Natural killer cell (primary cell): ENCODE results near the gene PHLPP1. TPM values are rescaled to one million over a fixed set of nuclear protein-coding genes. Genes with fewer than 3 reads are reported as not detected.

Experiments used
- ATAC-seq, 3 donors: fragments of 150-1000 bp in 2 of 3; fragments of 200-7000 bp in 1 of 3; cut with Tn5 transposase; 1 replicate in 1 of 3; 2 replicates in 2 of 3; pipeline ENCODE4 v1.10.0; 2021; ENCODE audit warnings: mild to moderate bottlenecking in 2 of 3, moderate library complexity in 2 of 3
- DNase-seq, 2 donors: peaks; one replicate each; pipeline versions ENCODE4 v3.0.0 to v3.0.0-alpha.2; 2013 to 2021; ENCODE audit warnings: mixed read lengths in 1 of 2
- H3K27ac ChIP-seq: one replicate; pipeline ENCODE4 v1.5.1; 2013; ENCODE audit warnings: mild to moderate bottlenecking, low read length
- H3K27me3 ChIP-seq: one replicate; pipeline ENCODE4 v1.6.1; 2013; ENCODE audit warnings: low read length; ENCODE audit not compliant: control insufficient read depth, insufficient read depth
- H3K36me3 ChIP-seq: one replicate; pipeline ENCODE4 v1.6.1; 2013; ENCODE audit warnings: low read length; ENCODE audit not compliant: control insufficient read depth, insufficient read depth
- H3K4me1 ChIP-seq: one replicate; pipeline ENCODE4 v1.6.1; 2013; ENCODE audit warnings: low read length; ENCODE audit not compliant: control insufficient read depth, insufficient read depth
- H3K4me3 ChIP-seq: one replicate; pipeline ENCODE4 v1.5.1; 2013; ENCODE audit warnings: low read length
- H3K9me3 ChIP-seq: one replicate; pipeline ENCODE4 v1.6.1; 2013; ENCODE audit warnings: low read length; ENCODE audit not compliant: control insufficient read depth, insufficient read depth
- H3K27ac Mint-ChIP-seq, 2 donors: one replicate each; pipeline ENCODE4 v1.8.0; 2022; ENCODE audit warnings: mild to moderate bottlenecking in 2 of 2, mixed read lengths in 2 of 2, moderate library complexity in 1 of 2
- H3K27me3 Mint-ChIP-seq, 2 donors: one replicate each; pipeline ENCODE4 v1.8.0; 2022; ENCODE audit warnings: low read depth in 2 of 2, mixed read lengths in 2 of 2
- H3K36me3 Mint-ChIP-seq: one replicate; pipeline ENCODE4 v1.8.0; 2022; ENCODE audit warnings: mixed read lengths
- H3K4me1 Mint-ChIP-seq, 2 donors: one replicate each; pipeline ENCODE4 v1.8.0; 2022; ENCODE audit warnings: mixed read lengths in 2 of 2
- H3K4me3 Mint-ChIP-seq: one replicate; pipeline ENCODE4 v1.8.0; 2022; ENCODE audit warnings: mild to moderate bottlenecking, moderate library complexity, mixed read lengths
- H3K9me3 Mint-ChIP-seq, 2 donors: one replicate each; pipeline ENCODE4 v1.8.0; 2022; ENCODE audit warnings: mixed read lengths in 2 of 2
- WGBS: methylation state at CpG from one replicate; pipeline ENCODE4 v1.1.7; 2013; ENCODE audit warnings: missing lambda C conversion rate; ENCODE audit not compliant: insufficient coverage; 5-methylcytosine and 5-hydroxymethylcytosine counted together
- intact Hi-C: fragments of 100-400 bp; cut with micrococcal nuclease; formaldehyde crosslinking; loops from one replicate; pipeline ENCODE4 v1.14.2; 2022
- total RNA-seq, 4 donors: library from RNA; stranded (reverse); fragments of 120-200 nt in 1 of 4; gene quantifications; one replicate each; pipeline versions ENCODE4 v1.2.3 to v1.2.4, GENCODE V29; 2013 to 2022
- TF ChIP-seq, protein P1 (sequence below): fragments of 200-600 bp; IDR thresholded peaks from one replicate; pipeline ENCODE4 v1.8.0; 2022; ENCODE audit warnings: antibody characterized with exemption

Gene PHLPP1
- total RNA-seq, 3 donors from 2014 or later (not counting 1 experiment from before 2014, with no cell fraction given), result 12.1 to 14.8 (median 12.2) TPM

DNA sequence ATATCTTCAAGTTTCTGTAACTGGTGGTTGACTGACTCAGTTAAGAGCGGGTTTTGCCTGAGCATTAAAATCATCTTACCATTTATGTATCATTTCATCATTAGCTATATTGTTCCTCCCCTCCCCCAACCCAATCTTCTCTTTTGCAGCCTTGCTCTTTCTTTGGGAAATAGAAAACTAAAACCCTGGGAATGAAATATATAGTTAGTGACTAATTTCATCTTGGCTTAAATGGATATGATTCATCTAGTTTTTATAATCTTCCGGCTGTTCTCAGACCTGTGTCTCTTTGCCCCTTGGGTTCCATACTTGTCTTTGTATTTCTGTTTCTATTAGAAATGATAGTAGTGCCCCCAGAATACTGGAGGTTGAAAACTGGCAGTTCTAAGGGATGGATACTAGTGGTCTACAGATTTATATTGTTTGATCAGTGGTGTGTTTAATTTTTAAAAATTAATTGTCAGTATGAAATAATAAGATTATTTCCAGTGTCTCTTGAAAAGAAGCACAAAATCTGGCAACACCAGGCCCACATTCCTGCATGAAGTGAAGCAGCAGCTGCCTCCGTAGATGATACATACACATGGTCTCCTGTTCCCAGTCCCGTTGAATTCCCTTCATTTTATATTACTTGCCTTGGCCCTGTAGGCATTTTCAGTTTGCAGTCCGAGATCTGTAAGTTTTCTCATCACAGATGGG is 44.5 kb downstream of the PHLPP1 start:
- Histone ChIP-seq H3K4me3 (no peak overlapping the region), H3K27me3 (no peaks in the 10 kb centered on the region), H3K9me3 (no peaks in the 10 kb centered on the region), H3K27ac (no peak overlapping the region), H3K36me3 (no peaks in the 10 kb centered on the region), H3K4me1 (no peaks in the 10 kb centered on the region)
- intact Hi-C loops, result no loop called here
- no peaks in the 10 kb centered on the region for H3K36me3 Mint-ChIP-seq
- TF ChIP-seq, protein P1, sequence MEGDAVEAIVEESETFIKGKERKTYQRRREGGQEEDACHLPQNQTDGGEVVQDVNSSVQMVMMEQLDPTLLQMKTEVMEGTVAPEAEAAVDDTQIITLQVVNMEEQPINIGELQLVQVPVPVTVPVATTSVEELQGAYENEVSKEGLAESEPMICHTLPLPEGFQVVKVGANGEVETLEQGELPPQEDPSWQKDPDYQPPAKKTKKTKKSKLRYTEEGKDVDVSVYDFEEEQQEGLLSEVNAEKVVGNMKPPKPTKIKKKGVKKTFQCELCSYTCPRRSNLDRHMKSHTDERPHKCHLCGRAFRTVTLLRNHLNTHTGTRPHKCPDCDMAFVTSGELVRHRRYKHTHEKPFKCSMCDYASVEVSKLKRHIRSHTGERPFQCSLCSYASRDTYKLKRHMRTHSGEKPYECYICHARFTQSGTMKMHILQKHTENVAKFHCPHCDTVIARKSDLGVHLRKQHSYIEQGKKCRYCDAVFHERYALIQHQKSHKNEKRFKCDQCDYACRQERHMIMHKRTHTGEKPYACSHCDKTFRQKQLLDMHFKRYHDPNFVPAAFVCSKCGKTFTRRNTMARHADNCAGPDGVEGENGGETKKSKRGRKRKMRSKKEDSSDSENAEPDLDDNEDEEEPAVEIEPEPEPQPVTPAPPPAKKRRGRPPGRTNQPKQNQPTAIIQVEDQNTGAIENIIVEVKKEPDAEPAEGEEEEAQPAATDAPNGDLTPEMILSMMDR, result no peak
- DNase-seq (no peak), ATAC-seq (no peak)
- H3K27ac Mint-ChIP-seq, result no peak overlapping the region
- 98% methylated on average over 5 of the region's 5 CpGs for WGBS
- peaks cover 5 to 6% of the 10 kb centered on the region in 2 donors for H3K4me1 Mint-ChIP-seq
- H3K4me3 Mint-ChIP-seq, result no peak overlapping the region
- H3K9me3 Mint-ChIP-seq, result no peaks in the 10 kb centered on the region
- H3K27me3 Mint-ChIP-seq, result no peaks in the 10 kb centered on the region

DNA sequence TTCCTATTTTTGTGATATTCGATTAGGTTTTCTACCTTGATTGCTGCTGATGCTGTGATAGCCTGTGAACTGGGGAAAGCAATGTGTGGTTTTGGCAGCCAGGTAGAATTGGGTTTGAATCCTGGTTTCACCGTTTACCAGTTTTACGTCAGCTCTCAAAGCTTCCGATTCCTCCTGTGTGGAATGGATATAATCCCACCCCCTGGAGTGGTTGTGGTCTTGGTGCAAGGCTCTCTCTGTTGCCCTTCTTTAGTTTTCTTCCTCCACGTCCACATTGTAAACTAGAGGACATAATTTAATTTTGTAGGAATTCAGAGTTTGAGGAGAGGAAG is 45.0 kb downstream of the PHLPP1 start:
- Histone ChIP-seq H3K27ac (no peak overlapping the region), H3K4me1 (no peaks in the 10 kb centered on the region), H3K4me3 (no peak overlapping the region), H3K36me3 (no peaks in the 10 kb centered on the region), H3K27me3 (no peaks in the 10 kb centered on the region), H3K9me3 (no peaks in the 10 kb centered on the region)
- no peaks in the 10 kb centered on the region for H3K36me3 Mint-ChIP-seq
- H3K27me3 Mint-ChIP-seq, result no peaks in the 10 kb centered on the region
- intact Hi-C loops, result no loop called here
- over 99% methylated on average over 5 of the region's 5 CpGs for WGBS
- no peaks in the 10 kb centered on the region for H3K9me3 Mint-ChIP-seq
- TF ChIP-seq, protein P1, result no peak
- H3K27ac Mint-ChIP-seq, result no peak overlapping the region
- no peak overlapping the region for H3K4me3 Mint-ChIP-seq
- no peak for DNase-seq
- H3K4me1 Mint-ChIP-seq, result peaks cover 5 to 6% of the 10 kb centered on the region in 2 donors
- no peak for ATAC-seq

DNA sequence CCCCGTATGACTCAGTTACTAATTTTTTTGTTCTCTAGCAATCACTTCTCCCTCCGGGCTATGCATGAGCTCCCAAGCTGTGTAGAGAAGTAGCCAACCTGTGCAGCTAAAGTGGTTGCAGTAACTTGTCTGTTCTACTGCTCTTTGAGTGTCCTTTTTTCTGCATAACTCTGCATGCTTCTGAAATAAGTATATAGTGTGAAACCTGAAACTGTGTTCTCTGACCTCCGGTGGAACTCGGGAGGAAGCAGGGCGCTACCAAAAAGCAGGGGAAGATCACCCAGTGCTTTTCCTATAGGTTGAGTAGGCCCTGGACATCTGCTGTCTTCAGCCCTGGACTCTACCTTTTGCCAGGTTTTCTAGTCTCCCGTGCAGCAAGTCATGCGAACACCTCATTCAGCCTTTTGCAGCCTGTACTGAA is 47.8 kb downstream of the PHLPP1 start:
- Mint-ChIP-seq H3K27ac (no peak overlapping the region), H3K4me3 (no peak overlapping the region), H3K36me3 (no peaks in the 10 kb centered on the region), H3K4me1 (peaks cover 19 to 20% of the 10 kb centered on the region in 2 donors), H3K9me3 (no peaks in the 10 kb centered on the region), H3K27me3 (no peaks in the 10 kb centered on the region)
- intact Hi-C loops, result no loop called here
- TF ChIP-seq, protein P1, result no peak
- no peaks in the 10 kb centered on the region for H3K36me3 ChIP-seq
- H3K4me1 ChIP-seq, result no peaks in the 10 kb centered on the region
- no peaks in the 10 kb centered on the region for H3K9me3 ChIP-seq
- no peak overlapping the region for H3K4me3 ChIP-seq
- H3K27ac ChIP-seq, result no peak overlapping the region
- WGBS, result 96% methylated on average over 7 of the region's 7 CpGs
- no peaks in the 10 kb centered on the region for H3K27me3 ChIP-seq
- DNase-seq (no peak), ATAC-seq (no peak)

DNA sequence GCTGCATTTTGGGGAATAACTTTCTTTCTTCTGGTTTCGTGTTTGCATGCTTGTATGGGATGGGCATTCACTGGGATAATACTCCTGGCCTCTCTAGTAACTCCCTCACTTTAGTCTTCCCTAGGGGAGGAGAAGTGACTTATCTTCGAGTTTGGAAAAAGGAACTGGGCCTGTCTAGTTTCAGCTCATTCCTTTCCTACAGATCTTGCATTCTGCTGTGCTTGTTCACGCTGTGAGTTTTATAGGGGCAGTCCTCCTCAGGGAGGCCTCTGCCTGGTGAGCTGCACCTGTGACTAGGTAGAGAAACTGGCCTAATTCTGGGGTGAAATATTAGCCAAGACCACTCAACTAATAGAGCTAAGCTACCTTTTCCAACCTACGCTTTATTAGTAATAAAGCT is 50.9 kb downstream of the PHLPP1 start:
- ATAC-seq, result no peak
- Mint-ChIP-seq H3K4me3 (no peak overlapping the region), H3K9me3 (no peaks in the 10 kb centered on the region), H3K4me1 (peaks cover 16 to 21% of the 10 kb centered on the region in 2 donors), H3K27ac (no peak overlapping the region), H3K27me3 (no peaks in the 10 kb centered on the region), H3K36me3 (no peaks in the 10 kb centered on the region)
- H3K4me3 ChIP-seq, result no peak overlapping the region
- 75% methylated on average over 1 of the region's 4 CpGs for WGBS
- TF ChIP-seq, protein P1, result no peak
- DNase-seq, result no peak
- no peaks in the 10 kb centered on the region for H3K9me3 ChIP-seq
- no peaks in the 10 kb centered on the region for H3K4me1 ChIP-seq
- no peaks in the 10 kb centered on the region for H3K27me3 ChIP-seq
- no peaks in the 10 kb centered on the region for H3K36me3 ChIP-seq
- no peak overlapping the region for H3K27ac ChIP-seq
- intact Hi-C loops, result no loop called here
